HL-60 (cell line): ENCODE data around the gene C10orf105.

ENCODE experiments used
- DNase-seq, 2 experiments: peaks; one replicate each; pipeline ENCODE4 v3.0.0-alpha.2; 2010 to 2020; ENCODE audit warnings: low read depth in 1 of 2, low spot score in 1 of 2
- H3K27ac ChIP-seq: fragments of 250-450 bp; sonication (Bioruptor Pico); replicated peaks from 2 replicates; pipeline ENCODE4 v1.5.1; 2020; ENCODE audit warnings: mild to moderate bottlenecking, moderate library complexity
- H3K27me3 ChIP-seq: fragments of 250-450 bp; sonication (Bioruptor Pico); 2 replicates; pipeline ENCODE4 v1.5.1; 2021; ENCODE audit warnings: mild to moderate bottlenecking, moderate library complexity; ENCODE audit not compliant: insufficient read depth, poor library complexity, severe bottlenecking
- H3K4me3 ChIP-seq: replicated peaks from 2 replicates; pipeline ENCODE4 v1.5.1; 2011; ENCODE audit warnings: mild to moderate bottlenecking, control low read depth, low read length; ENCODE audit not compliant: insufficient read depth
- CTCF ChIP-seq: IDR thresholded peaks from one replicate; pipeline ENCODE4 v1.5.1; 2011; ENCODE audit warnings: low read length, control low read depth, inconsistent platforms; ENCODE audit not compliant: insufficient read depth
- GABPA ChIP-seq: IDR thresholded peaks from 2 replicates; pipeline ENCODE4 v1.6.1; 2012; ENCODE audit warnings: low read depth
- POLR2AphosphoS5 ChIP-seq: IDR thresholded peaks from 2 replicates; pipeline ENCODE4 v1.6.1; 2012; ENCODE audit warnings: low read depth
- REST ChIP-seq: IDR thresholded peaks from 2 replicates; pipeline ENCODE4 v1.6.1; 2012; ENCODE audit warnings: low read depth; ENCODE audit not compliant: insufficient replicate concordance
- SPI1 ChIP-seq: IDR thresholded peaks from 2 replicates; pipeline ENCODE4 v1.6.1; 2012; ENCODE audit warnings: low read depth, mild to moderate bottlenecking, borderline replicate concordance

C10orf105 gene

DNA sequence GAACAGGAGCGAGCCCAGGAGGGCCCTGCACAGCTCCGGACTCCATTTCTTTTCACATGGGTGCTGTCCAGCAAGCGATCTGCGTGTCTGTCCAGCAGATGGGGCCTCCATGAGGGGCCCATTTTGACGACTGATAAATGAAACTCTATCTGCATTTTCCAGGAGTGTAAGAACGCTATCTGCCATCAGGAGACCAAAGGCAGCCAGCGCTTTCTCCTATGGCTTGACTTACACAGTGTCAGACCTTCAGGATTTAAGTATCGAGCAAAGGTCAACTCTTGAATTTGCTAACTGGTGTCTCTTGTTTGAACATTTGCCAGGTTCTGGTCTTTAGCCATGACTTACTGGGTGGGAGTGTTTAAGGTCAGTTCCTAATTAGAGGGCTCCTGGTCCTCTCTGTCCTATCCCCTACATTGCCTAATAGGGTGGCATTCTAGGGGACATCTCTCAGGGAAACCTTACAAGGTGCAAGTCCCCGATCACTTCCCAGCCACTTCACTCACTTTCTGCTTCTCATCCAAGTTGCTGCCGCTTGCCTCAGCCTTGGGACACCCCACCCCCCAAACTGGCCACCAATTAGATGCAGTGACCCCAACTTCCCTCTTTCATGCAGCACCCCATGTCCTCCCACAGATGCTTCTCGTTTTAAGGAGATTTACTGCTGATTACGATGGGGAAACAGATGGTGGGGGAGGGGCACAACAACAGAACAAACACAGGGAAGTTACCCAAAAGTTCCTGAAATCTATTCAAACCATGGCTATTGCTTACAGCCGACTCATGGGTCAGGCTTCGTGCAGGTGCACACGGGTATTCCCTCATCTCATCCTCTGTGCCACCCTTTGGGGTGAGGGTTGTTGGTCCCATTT is 33.7 kb upstream of the C10orf105 start:
- DNase-seq, result peak; percentile 84 to 99
- no peaks in the 10 kb centered on the region for H3K27me3 ChIP-seq

GRCh38 chr10:71752391-71753090 is 33.0 kb upstream of the C10orf105 start:
- no peak overlapping the region for H3K4me3 ChIP-seq
- TF ChIP-seq POLR2AphosphoS5, result peak; percentile 65; the same call in 1 of the 2 replicates
- no peak for TF ChIP-seq SPI1
- TF ChIP-seq GABPA, result no peak
- TF ChIP-seq CTCF, result no peak
- no peak for TF ChIP-seq REST
- peak overlapping the region; percentile 73 for H3K27ac ChIP-seq
- DNase-seq, result no peak
- no peaks in the 10 kb centered on the region for H3K27me3 ChIP-seq

More for the DNA sequence above, 33.7 kb upstream of the C10orf105 start:
- Histone ChIP-seq H3K4me3 (no peak overlapping the region), H3K27ac (peak overlapping the region; percentile 73)
- TF ChIP-seq SPI1, result peak; percentile 82; the same call in 1 of the 2 replicates
- no peak for TF ChIP-seq CTCF
- TF ChIP-seq REST, result peak; percentile 67
- TF ChIP-seq POLR2AphosphoS5, result peak; percentile 99
- TF ChIP-seq GABPA, result no peak

DNA sequence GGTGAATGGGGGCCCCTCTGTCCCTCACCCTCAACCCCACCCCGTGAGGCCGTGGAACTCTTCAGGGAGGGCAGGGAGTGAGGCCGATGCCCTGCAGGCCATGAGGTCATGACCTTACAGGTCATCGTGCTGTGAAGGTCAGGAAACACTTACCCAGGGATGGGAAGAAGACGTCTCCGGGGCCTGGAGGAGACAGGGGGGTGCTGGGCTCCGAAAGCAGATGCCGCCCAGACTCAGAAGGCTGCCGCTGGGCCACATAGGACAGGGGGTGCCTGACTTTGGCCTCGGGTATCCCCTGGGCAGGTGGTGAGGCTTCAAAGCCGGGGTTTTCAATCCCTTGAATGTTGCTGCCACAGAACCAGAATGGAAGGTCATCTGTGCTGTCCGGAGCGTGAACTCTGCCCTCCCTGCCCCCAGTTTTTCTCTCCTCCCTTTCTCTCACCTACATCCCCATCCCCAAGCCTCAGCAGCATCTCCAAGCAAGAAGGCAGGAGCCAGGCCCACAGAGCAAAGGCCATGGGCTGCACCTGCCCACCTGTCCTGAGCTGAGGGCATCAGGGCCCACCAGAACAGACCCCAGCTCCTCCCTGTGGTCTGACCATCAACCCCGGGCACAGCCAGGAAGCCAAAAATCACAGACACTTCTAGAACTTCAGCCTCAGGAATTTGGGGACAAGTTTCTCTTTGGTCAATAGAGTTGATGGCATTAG is 32.1 kb upstream of the C10orf105 start:
- Histone ChIP-seq H3K27me3 (no peaks in the 10 kb centered on the region), H3K27ac (peak overlapping the region; percentile 73), H3K4me3 (no peak overlapping the region)
- TF ChIP-seq POLR2AphosphoS5 (0 out of 2 replicates have a peak, but pooled peaks have one; percentile 12), SPI1 (no peak), CTCF (no peak), GABPA (no peak), REST (no peak)
- peak in 1 of 2 experiments; percentile 11 for DNase-seq
